Stromal cell of bone marrow (primary cell): ENCODE results near the gene UBE2I.

Experiments used
- DNase-seq: peaks from one replicate; pipeline ENCODE4 v3.0.0-alpha.2; 2012; ENCODE audit warnings: low read depth

UBE2I gene

DNA sequence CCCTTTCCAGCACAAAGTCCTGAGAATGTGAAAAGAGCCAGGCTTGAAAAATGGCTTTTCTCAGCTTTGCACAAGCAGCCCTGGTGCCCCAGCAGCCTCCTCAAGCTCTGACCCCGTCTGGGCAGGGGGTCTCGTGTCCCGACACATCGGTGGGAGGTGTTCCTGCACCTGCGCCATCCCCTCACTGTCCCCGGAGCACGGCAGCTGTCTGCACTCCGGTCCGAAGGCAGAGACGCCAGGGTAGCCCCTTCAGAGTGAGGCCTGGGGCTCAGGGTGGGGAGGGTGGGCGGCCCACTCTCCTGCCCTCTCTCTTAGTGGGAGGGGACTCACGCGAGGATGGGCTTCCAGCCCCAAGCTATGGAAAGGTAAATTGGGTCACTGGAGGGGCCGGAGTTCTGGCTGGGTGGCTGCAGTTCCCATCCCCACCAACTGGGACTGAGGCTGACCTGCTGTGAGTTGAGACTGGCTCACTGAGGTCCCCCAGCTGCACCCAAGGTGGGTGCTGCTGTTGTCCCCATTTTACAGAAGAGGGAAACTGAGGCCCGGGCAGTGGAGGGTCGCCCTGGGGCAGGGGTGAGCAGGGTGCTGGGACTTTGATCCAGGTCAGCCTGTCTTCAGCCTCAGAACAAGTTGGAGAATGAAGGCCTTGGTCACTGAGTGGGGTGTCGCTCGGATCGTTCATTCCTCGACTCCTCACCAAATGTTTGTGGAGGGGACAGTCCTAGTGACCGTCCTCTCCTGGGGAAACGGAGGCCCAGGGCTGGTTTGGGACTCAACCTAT, 21.7 kb downstream of the UBE2I start:
- DNase-seq = no peak

DNA sequence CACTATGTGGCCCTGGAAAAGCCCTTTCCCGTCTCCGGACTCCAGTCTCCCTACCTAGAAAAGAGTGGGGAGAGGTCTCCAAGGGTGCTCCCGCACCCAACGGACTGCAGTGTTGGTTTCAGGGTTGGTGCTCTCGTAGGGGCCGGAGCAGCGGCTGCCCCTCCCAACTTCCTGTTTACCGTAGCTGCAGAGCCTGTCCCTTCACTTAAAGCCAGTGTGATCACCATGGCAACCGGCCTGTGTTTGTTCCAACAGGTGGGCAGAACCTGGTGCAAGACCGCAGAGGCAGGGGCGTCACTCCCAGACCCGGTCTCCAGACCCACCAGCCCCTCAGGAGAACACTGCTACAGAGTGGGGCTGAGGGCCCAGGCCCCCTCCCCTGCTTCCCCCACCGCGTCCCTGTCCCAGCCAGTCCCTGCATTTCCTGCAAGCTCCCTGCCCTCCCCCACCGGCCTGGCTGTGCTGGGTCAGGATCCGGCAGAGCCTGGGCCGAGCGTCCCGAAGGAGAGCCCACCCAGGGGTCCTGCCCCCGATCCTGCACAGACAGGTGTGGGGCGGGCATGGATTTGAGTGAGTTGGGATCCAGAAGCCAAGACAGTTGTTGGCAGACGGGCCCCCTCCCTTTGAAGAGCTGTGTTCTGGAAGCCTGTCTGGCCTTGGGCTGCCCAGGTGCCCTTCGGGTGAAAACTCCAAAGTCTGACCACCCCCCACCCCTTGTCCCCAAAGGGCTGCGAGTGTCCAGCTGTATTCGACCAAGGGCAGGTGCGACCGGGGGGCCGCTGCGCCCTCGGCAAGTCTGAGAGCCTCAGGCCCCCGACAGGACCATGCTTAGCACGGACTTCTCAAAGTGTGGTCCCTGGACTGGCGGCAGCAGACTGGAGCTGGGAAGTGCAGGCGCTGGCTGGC, 22.5 kb downstream of the UBE2I start:
- DNase-seq = no peak

GRCh38 chr16:1332618-1333148, 23.2 kb downstream of the UBE2I start:
- no peak for DNase-seq

DNA sequence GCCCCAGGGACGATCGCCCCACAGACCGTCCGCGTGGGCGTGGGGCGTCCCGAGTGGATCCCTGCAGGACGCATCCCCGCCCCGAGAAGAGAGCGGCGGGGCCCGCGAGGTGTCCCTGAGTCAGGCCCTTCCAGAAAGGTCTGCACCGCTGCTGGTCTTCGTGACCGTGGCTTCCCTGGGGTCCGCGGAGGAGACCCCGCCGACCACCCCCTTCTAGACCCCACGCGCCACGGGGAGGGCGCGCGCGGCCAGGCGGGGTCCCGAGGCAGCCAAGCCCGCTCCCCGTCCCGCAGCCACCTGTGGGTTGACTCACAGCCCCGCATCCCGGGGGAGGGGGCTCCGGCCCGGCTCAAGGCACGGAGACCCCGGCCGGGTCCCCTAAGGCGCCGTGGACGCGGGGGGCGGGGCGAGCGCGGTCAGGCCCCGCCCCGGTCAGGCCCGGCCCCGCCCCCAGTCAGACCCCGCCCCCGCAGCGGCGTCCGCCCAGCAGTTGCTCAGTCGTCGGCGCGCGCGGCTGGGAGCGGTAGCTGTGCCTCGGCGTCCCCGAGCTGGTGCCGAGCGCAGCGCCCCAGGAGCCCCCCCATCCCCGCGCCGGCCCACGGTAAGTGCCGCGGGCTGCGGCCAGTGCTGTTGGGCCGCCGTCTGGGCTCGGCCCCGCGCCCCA, 23.8 kb downstream of the UBE2I start, which contains the start of gene BAIAP3:
Gene BAIAP3 (plus strand): TSS at position 497 of the 664 bp plus-strand sequence. CDS start 4,905 bp downstream, outside the sequence.
- no peak for DNase-seq

DNA sequence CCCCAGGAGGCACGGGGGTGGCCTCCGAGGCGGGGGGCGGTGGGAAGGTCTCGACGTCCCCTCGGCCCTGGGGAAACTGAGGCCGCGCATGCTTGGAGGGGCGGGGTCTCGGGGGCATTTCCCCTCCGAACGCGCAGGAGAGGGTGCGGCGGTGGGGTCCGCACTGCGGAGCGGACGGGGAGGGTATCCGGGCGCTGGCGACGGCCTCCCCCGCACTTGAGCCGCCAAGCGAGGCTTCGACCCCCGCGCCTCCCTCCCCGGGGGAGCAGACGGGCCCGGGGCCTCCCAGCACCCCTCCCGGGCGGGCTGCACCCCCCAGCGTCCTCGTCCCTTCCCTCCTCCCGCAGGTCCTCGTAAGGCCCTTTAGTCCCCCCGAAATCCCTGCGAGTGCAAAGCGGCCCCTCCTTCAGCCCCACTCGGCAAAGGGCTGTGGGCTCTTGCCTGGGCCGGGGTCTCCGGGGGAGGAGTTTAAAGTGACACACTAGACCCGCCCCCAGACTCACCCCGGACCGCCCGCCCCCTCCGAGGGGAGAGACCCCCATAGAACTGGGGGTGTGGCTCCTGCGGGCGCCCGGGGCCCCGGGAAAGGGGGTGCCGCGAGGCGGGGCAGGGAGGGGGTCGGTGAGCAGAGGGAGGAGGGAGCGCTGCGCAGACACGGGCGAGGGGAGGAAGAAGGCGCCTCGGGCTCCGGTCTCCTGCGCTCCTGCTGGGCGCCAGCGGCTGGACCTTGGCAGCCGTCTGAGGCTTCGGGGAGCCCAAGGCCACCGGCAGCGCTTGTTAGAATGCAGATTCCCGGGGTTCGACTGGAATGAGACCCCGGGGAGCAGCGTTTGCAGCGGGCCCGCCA, 24.6 kb downstream of the UBE2I start:
- DNase-seq = no peak

DNA sequence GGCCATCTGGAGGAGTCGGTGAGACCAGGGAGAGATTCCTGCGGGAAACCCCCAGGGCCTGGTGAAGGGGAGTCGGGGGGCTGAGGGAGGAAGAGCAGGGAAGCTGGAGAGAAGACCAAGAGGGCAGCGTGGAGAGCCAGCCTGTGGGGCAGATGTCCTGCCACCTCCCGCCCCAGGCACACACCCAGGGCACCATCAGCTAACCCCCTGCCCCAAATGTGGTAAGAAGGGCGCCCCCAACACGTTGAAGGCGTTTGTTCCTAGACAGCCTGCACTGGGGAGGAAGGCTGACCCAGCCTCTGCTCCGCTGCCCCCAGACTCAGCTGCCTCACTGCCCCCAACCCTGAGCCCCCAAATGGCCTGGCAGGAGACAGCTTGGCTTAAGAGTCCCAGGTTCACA, 25.3 kb downstream of the UBE2I start:
- DNase-seq = no peak

DNA sequence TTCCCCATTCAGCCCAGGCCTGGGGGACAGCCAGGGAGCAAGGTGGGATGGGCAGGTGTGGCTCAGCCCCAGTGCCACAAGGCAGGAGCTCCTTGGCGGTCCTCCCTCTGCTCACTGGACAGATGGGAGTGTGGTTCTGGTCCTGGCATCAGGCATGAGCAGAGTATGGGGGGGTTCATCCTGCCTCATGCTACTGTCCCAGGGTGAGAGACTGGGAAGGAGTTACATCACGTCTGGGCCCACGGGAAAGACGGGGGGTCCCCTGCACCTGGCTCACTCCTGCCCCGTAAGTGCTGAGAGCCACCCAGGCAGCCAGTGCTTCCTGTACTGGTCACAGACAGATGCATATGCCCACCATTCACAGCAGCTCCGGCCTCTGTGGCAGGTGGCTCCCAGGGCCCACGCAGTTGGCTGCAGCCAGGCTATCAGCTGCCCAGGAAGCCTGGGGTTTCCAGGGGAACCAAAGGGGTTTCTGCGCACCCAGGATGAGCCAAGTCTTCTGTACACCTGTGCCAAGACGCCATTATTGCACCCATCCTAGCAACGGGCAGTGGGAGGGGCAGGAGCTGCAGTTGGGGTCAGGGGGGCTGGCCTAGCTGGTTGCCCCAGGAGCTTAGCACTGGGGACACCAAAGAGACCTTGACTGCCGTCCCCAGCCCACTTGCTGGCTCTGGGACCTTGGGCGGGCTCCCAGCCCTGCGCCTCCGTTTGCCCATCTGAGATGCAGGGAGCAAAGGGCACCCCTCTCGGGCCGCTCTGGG, 26.0 kb downstream of the UBE2I start:
- DNase-seq = no peak

GRCh38 chr16:1335996-1336395, 26.6 kb downstream of the UBE2I start:
- no peak for DNase-seq

DNA sequence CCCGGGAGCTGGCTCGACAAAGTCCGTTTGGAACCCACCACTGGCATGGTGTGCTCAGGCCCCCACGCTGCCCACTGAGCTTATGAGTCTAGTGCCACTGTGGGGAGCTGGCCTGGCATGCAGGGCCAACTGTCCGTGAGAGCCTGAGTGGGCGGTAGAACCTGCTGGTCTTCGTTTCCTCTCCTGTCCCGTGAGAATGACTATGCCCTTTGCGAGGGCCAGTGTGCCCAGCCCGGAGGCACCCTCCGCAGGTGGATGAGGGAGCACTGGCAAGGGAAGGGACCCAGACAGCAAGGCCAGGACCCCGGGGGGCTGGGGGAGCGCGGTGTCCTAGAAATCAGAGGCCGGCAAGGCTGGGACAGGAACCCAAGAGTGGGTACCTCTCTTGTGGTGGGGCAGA, 27.2 kb downstream of the UBE2I start:
- DNase-seq = no peak

DNA sequence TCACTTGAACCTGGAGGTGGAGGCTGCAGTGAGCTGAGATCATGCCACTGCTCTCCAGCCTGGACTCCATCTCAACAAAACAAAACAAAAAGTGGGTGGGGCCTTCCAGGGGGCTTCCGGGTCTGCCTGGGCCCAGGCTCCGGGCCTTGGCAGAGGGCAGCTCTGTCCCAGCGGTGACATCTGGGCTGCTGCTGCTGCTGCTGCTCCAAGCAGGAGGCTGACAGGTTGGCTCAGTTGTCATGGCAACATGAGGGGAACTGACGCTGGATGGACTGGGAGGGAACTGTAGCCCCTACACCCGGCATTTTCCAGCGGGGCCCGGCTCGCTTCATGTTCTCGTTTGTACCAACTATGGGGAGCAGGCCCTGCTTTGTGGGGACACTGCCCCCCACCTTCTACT, 28.1 kb downstream of the UBE2I start:
- DNase-seq = no peak

GRCh38 chr16:1338119-1338730, 28.8 kb downstream of the UBE2I start:
- DNase-seq = no peak

DNA sequence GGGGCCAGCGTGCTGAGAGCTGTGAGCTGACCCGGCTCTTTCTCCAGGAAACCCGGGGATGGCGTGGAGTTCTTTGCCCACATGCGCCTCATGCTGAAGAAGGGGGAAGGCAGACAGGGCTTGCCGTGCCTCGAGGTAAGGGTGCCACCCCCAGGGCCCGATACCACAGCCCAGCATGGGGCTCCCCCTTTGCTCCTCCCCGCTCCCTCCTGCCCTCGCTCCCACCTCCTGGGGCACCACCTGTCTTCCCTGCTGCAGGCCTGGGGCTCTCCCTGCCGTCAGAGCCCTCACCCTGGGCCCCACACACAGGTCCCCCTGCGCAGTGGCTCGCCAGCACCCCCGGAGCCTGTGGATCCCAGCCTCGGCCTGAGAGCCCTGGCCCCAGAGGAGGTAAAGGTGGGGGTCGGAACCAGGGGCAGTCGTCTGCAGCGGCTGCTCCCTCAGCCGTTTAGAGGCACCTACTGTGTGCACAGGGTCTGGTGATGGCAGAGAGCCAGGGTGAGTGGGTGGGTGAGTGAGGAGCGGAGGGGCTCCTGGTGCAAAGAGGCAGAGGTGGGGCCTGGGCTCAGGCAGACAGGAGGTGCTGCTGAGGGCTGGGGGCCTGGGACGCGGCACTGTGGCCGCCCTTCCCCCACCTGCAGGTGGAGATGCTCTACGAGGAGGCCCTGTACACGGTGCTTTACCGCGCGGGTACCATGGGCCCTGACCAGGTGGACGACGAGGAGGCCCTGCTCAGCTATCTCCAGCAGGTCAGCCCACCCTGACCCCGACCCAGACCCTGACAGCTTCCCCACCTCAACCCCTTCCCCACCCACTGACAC, 29.6 kb downstream of the UBE2I start:
- DNase-seq = no peak

- no peak for DNase-seq
These were observed 31.5 kb downstream of the UBE2I start for GRCh38 chr16:1340730-1341494.

GRCh38 chr16:1341495-1342420, 32.3 kb downstream of the UBE2I start:
- no peak for DNase-seq

DNA sequence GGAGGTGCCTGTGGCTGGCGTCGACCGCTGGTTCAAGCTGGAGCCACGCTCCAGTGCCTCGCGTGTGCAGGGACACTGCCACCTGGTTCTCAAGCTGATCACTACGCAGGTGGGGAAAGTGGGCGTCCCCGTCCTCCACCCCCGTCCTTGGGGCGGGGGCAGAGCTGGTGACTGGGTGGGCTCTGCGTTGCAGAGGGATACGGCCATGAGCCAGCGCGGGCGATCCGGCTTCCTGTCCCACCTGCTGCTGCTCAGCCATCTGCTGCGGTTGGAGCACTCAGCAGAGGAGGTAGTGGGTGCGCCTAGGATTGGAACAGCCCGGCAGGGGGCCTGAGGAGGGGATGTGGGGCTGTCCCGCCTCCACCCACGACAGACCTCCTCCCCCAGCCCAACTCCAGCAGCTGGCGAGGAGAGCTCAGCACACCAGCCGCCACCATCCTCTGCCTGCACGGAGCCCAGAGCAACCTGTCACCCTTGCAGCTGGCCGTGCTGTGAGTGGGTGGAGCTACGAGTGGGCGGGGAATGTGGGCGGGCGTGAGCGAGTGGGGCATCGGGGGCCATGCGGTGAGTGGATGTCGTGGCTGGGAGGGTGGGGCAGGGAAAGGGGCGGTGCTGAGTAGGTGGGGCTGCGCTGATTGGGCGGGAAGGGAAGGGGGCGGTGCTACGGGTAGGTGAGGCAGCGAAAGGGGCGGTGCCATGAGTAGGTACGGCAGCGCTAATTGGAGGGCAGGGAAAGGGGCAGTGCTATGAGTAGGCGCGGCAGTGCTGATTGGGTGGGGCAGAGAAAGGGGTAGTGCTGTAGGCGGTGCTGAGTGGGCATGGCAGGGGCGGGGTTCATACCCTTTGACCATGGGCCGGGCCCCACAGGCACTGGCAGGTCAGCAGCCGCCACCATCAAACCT, 33.3 kb downstream of the UBE2I start:
- DNase-seq = peak; percentile 24
